ENCODE measurements around the gene CYLD. TPM values are rescaled to one million over a fixed set of nuclear protein-coding genes. Genes with fewer than 3 reads are reported as not detected.

CYLD gene
- total and polyA plus RNA-seq, 2 experiments from 2014 or later, result 6.9 to 30.9 TPM

GRCh38 chr16:50704245-50704644 is 37.6 kb upstream of the CYLD start:
- Histone ChIP-seq H3K36me3 (ENCODE audit: insufficient read depth) (peaks cover 6% of the 10 kb centered on the region; the same call in 1 of the 2 replicates), H3F3A (replicated peaks; ENCODE audit: low read depth) (no peaks in the 10 kb centered on the region), H3K4me3 (no peak overlapping the region), H3K9me2 (ENCODE audit: insufficient read depth) (no peaks in the 10 kb centered on the region), H2AFZ (no peak overlapping the region), H3K27me3 (ENCODE audit: insufficient read depth) (no peaks in the 10 kb centered on the region), H3K4me1 (ENCODE audit: insufficient read depth) (no peaks in the 10 kb centered on the region), H3K4me2 (no peak overlapping the region), H4K20me1 (replicated peaks; ENCODE audit: insufficient read depth) (no peaks in the 10 kb centered on the region), H3K79me2 (replicated peaks; ENCODE audit: insufficient read depth) (no peaks in the 10 kb centered on the region), H3K27ac (ENCODE audit: low read depth) (no peak overlapping the region)
- Mint-ChIP-seq H3K36me3 (ENCODE audit: low read depth) (peaks cover 7% of the 10 kb centered on the region), H3K9me3 (peaks cover 24% of the 10 kb centered on the region), H3K4me3 (no peak overlapping the region), H3K27me3 (ENCODE audit: insufficient read depth, low read depth, poor library complexity) (peaks cover 5% of the 10 kb centered on the region), H3K4me1 (peaks cover 3% of the 10 kb centered on the region; the same call in 1 of the 3 replicates), H3K27ac (no peak overlapping the region)
- TF ChIP-seq, protein P1, sequence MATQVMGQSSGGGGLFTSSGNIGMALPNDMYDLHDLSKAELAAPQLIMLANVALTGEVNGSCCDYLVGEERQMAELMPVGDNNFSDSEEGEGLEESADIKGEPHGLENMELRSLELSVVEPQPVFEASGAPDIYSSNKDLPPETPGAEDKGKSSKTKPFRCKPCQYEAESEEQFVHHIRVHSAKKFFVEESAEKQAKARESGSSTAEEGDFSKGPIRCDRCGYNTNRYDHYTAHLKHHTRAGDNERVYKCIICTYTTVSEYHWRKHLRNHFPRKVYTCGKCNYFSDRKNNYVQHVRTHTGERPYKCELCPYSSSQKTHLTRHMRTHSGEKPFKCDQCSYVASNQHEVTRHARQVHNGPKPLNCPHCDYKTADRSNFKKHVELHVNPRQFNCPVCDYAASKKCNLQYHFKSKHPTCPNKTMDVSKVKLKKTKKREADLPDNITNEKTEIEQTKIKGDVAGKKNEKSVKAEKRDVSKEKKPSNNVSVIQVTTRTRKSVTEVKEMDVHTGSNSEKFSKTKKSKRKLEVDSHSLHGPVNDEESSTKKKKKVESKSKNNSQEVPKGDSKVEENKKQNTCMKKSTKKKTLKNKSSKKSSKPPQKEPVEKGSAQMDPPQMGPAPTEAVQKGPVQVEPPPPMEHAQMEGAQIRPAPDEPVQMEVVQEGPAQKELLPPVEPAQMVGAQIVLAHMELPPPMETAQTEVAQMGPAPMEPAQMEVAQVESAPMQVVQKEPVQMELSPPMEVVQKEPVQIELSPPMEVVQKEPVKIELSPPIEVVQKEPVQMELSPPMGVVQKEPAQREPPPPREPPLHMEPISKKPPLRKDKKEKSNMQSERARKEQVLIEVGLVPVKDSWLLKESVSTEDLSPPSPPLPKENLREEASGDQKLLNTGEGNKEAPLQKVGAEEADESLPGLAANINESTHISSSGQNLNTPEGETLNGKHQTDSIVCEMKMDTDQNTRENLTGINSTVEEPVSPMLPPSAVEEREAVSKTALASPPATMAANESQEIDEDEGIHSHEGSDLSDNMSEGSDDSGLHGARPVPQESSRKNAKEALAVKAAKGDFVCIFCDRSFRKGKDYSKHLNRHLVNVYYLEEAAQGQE (IDR thresholded peaks at IDR 0.05; ENCODE audit: unreplicated experiment), result no peak
- TF ChIP-seq POLR2AphosphoS5 (IDR thresholded peaks at IDR 0.05; ENCODE audit: low read depth), result no peak
- TF ChIP-seq ZNF114 (CRISPR knock-in tag; IDR thresholded peaks at IDR 0.05), result no peak
- TF ChIP-seq JUNB (IDR thresholded peaks at IDR 0.05; ENCODE audit: unreplicated experiment), result no peak
- TF ChIP-seq CREB1 (CRISPR knock-in tag; IDR thresholded peaks at IDR 0.05; ENCODE audit: low read depth), result no peak
- no peak for TF ChIP-seq ZNF462 (CRISPR knock-in tag; IDR thresholded peaks at IDR 0.05)
- no peak for TF ChIP-seq EZH2phosphoT487 (IDR thresholded peaks at IDR 0.05; ENCODE audit: unreplicated experiment)
- TF ChIP-seq NANOG (IDR thresholded peaks at IDR 0.05; ENCODE audit: borderline replicate concordance), result no peak
- TF ChIP-seq, protein P2, sequence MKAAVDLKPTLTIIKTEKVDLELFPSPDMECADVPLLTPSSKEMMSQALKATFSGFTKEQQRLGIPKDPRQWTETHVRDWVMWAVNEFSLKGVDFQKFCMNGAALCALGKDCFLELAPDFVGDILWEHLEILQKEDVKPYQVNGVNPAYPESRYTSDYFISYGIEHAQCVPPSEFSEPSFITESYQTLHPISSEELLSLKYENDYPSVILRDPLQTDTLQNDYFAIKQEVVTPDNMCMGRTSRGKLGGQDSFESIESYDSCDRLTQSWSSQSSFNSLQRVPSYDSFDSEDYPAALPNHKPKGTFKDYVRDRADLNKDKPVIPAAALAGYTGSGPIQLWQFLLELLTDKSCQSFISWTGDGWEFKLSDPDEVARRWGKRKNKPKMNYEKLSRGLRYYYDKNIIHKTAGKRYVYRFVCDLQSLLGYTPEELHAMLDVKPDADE (IDR thresholded peaks at IDR 0.05), result no peak
- TF ChIP-seq ZNF331 (CRISPR knock-in tag; IDR thresholded peaks at IDR 0.05; ENCODE audit: low read depth), result no peak
- TF ChIP-seq EZH2 (IDR thresholded peaks at IDR 0.05; ENCODE audit: low read depth, unreplicated experiment), result no peak
- ATAC-seq (no peak), DNase-seq (ENCODE audit: low spot score) (no peak)

Measured in GM23338 (cell line).